ENCODE results near the gene LAPTM5. TPM values are rescaled to one million over a fixed set of nuclear protein-coding genes. Genes with fewer than 3 reads are reported as not detected.

The LAPTM5 gene
- total and polyA plus RNA-seq, 8 donors = 4.6 to 48.4 (median 35.4) TPM

DNA sequence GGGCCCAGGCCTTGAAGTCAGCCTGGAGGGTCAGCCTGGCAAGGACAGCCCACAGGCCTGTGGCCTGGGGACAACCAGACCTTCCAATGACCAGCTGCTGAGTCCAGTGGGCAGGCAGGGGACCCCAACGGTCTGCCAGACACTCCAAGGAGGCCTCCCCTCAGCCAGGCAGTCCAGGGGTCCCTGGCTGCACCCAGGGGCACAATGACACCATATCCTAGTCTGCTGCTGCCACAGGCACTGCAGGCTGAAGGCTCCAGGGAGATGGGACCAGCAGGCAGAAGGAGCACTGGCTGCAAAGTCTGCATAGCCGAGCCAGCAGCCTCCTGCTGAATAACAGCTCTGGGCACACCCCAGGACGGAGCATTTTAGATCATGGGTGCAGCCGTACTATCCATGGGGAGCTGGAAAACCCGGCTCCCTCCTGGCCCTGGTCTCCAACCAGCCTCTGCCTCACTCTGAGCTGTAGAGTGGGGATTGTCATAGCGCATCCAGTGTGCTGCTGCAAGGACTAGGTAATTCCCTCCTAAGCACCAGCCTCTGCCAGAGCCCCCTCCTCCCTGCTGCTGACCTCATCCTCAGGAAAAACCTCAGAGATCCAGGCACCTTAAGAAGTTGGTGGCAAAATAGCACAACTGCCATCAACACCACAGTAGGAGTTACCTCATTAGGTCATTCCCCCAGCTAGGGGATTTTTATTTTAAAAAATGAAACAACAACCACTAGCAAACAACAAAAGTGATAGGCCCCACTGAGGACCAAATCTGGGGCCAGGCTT, 4.8 kb upstream of the LAPTM5 start:
- H3K9me3 ChIP-seq = no peaks in the 10 kb centered on the region
- intact Hi-C loops (cut with DNase I; ENCODE audit: low total_unique reads) = no loop called here
- 56 to 100% (median 85%) methylated on average over 1 to 6 of the region's 6 CpGs for WGBS, 5 donors
- H3K27me3 ChIP-seq = peaks cover 0 to 5% (median 0%) of the 10 kb centered on the region in 3 donors
- H3K27ac ChIP-seq = peak overlapping the region in 2 of 5 donors; percentile 23 to 76
- no peak for DNase-seq
- no peaks in the 10 kb centered on the region for H3K36me3 ChIP-seq
- TF ChIP-seq, protein P1, sequence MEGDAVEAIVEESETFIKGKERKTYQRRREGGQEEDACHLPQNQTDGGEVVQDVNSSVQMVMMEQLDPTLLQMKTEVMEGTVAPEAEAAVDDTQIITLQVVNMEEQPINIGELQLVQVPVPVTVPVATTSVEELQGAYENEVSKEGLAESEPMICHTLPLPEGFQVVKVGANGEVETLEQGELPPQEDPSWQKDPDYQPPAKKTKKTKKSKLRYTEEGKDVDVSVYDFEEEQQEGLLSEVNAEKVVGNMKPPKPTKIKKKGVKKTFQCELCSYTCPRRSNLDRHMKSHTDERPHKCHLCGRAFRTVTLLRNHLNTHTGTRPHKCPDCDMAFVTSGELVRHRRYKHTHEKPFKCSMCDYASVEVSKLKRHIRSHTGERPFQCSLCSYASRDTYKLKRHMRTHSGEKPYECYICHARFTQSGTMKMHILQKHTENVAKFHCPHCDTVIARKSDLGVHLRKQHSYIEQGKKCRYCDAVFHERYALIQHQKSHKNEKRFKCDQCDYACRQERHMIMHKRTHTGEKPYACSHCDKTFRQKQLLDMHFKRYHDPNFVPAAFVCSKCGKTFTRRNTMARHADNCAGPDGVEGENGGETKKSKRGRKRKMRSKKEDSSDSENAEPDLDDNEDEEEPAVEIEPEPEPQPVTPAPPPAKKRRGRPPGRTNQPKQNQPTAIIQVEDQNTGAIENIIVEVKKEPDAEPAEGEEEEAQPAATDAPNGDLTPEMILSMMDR (IDR thresholded peaks at IDR 0.05) = no peak
- no peak for TF ChIP-seq POLR2AphosphoS5 (IDR thresholded peaks at IDR 0.05)
- no peak for TF ChIP-seq EP300 (IDR thresholded peaks at IDR 0.05)
- no peak for TF ChIP-seq POLR2A (IDR thresholded peaks at IDR 0.05)
- H3K4me1 ChIP-seq = peaks cover 0 to 28% (median 14%) of the 10 kb centered on the region in 4 donors
- no peak overlapping the region for H3K4me3 ChIP-seq

DNA sequence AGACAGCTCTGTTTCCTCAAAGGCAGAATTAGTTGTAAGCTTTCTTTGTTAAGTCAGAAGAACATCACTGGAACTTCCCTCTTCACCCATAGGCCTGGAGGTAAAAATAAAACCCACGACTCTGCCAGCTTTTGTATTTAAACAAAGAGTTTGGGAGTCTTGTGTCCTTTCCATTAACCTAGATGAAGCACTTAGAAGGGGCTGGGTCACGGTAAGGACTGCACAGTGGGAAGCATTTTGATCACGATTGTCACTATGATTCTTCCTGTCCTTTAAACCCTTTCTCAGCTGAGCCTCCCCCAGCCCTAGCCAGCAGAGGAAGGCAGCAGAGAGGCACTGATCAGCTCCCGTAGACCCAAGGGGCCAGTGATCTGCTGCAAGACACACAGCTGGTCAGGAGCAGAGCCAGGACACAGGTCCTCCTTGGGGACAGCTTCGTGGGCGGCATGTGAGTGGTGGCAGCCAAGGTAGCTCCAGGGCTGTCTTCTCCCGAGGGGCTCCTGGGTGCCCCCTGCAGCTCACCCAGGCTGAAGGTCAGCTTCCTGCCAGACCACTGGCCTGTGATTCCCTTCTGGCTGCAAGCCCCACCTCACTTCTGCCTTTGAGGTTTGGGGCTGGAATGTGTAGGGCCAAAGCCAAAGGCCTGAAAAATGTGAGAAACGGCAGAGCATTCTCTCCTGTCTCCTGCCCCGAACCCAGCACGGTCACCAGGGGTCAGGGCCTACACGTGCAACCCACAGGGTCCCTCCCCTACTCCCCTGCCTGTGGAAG, 4.0 kb upstream of the LAPTM5 start:
- Histone ChIP-seq H3K27me3 (peaks cover 0 to 5% (median 0%) of the 10 kb centered on the region in 3 donors), H3K27ac (peak overlapping the region in 2 of 5 donors; percentile 23 to 76), H3K36me3 (no peaks in the 10 kb centered on the region), H3K9me3 (no peaks in the 10 kb centered on the region), H3K4me1 (peaks cover 0 to 30% (median 20%) of the 10 kb centered on the region in 4 donors), H3K4me3 (no peak overlapping the region)
- no peak for DNase-seq
- intact Hi-C loops (cut with DNase I; ENCODE audit: low total_unique reads) = no loop called here
- 50 to 66% (median 62%) methylated on average over 9 to 11 of the region's 11 CpGs for WGBS, 5 donors
- TF ChIP-seq, protein P1 (IDR thresholded peaks at IDR 0.05) = no peak
- no peak for TF ChIP-seq POLR2A (IDR thresholded peaks at IDR 0.05)
- TF ChIP-seq POLR2AphosphoS5 (IDR thresholded peaks at IDR 0.05) = no peak
- TF ChIP-seq EP300 (IDR thresholded peaks at IDR 0.05) = no peak

DNA sequence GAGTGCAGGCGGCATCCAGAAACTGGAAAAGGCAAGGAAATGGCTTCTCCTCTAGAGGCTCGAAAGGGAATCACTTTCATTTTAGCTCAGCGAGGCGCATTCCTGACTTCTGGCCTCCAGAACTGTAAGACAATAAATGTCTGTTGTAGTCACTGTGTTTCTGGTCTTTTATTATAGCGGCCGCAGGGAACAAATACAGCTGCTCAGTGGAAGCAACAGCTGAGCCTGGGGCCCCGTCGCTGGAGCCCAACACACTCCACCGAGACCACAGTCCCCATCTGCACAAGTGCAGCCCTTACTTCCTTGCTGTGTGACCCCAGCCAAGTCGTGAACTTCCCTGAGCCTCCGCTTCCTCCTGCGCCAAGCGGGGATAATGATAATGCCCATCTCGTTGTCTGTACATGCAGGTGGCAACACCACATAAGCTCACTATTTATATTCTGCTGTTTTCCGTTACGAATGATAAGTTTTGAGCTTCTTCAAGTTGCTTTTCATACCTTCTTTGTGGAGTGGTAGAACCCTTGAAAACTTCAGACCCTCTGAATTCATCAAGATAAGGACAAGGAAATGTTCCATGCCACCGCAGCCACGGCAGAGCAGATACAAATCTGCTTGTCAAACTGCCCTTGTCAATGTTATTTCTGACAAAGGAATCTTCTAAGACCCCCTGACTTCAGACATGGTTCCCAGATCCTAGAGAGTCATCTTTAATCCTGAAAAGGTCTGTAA, 3.2 kb upstream of the LAPTM5 start:
- DNase-seq = no peak
- Histone ChIP-seq H3K27ac (peak overlapping the region in 1 of 5 donors; percentile 76), H3K9me3 (no peaks in the 10 kb centered on the region), H3K36me3 (no peaks in the 10 kb centered on the region), H3K4me1 (peaks cover 0 to 33% (median 20%) of the 10 kb centered on the region in 4 donors), H3K27me3 (peaks cover 0 to 5% (median 0%) of the 10 kb centered on the region in 3 donors), H3K4me3 (no peak overlapping the region)
- TF ChIP-seq POLR2A (IDR thresholded peaks at IDR 0.05) (no peak), EP300 (IDR thresholded peaks at IDR 0.05) (no peak), POLR2AphosphoS5 (IDR thresholded peaks at IDR 0.05) (no peak)
- TF ChIP-seq, protein P1 (IDR thresholded peaks at IDR 0.05) = no peak
- 71 to 84% (median 81%) methylated on average over 18 of the region's 18 CpGs for WGBS, 5 donors
- intact Hi-C loops (cut with DNase I; ENCODE audit: low total_unique reads) = no loop called here

DNA sequence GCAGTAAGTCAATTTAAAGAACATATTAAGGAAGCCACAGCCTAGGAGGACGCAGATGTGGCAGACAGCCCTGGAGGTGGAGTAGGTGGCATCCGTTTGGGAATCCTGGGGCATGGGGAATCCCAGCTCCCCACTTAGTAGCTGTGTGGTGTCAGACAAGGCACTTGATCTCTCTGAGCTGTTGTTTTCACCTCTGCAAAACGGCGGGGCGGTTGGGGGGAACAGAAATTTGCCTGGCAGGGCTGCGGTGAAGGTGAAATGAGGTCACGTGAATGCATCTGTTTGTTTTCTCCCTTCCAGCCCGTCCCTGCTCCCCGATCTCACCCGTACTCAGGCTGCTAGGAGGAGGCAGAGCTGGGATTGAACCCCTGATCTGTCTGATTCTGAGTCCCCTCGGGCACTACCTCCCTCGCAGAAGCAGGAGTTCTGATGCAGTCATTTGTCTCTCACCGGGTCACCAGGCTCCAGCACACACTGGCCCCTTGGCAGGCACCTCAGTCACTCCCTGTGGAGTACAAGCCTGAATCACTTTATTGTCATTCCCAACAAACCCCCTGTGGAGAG, 2.2 kb upstream of the LAPTM5 start:
- Histone ChIP-seq H3K36me3 (no peaks in the 10 kb centered on the region), H3K4me3 (no peak overlapping the region), H3K27me3 (peaks cover 0 to 6% (median 0%) of the 10 kb centered on the region in 3 donors), H3K27ac (no peak overlapping the region), H3K9me3 (no peaks in the 10 kb centered on the region), H3K4me1 (peaks cover 0 to 33% (median 20%) of the 10 kb centered on the region in 4 donors)
- DNase-seq = no peak
- TF ChIP-seq, protein P1 (IDR thresholded peaks at IDR 0.05) = no peak
- no peak for TF ChIP-seq POLR2A (IDR thresholded peaks at IDR 0.05)
- TF ChIP-seq POLR2AphosphoS5 (IDR thresholded peaks at IDR 0.05) = no peak
- TF ChIP-seq EP300 (IDR thresholded peaks at IDR 0.05) = no peak
- 63 to 82% (median 79%) methylated on average over 13 of the region's 13 CpGs for WGBS, 5 donors
- intact Hi-C loops (cut with DNase I; ENCODE audit: low total_unique reads) = no loop called here
